ENCODE measurements around the gene SOCS1. TPM values are rescaled to one million over a fixed set of nuclear protein-coding genes. Genes with fewer than 3 reads are reported as not detected.

Gene SOCS1
- polyA plus RNA-seq, 2 of the 4 experiments (the other 2 are of a cell fraction) = 0.16 to 0.26 TPM

DNA sequence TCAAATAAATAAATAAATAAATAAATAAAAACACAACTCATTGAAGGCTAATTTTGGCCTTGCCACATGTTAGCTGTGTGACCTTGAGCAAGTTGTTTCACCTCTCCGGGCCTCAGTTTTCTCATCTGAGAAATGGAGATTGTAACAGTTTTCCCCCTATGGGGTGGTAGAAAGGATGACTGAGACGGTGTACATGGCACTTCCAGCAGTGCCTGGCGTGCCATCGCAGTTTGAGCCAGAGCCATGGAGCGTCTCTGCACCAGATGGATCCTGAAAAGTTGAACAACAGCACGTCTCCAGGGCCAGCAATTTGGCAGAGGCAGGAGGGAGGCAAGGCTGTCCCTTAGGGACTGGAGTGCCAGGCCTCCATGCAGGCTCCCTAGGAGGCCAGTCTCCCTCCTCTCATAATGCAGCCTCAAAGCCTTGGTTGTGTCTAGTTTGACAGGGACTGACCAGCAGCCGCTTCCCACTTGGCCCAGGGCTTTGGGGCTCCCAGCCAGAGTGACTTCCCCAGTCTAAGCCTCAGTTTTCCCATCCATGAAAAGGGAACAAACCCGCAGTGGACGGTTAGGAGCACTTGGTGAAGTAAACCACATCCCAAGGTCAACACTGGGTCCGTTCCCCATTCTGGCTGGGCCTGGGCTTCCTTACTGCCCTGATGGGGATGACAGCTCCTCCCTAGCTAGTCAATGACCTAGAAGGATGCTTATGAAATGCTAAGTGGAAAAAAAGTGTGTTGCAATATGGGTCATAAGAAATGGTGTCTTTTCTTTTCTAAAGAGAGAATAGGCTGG lies 19.3 kb downstream of the SOCS1 start (continued):
- TF ChIP-seq CTCF (IDR thresholded peaks at IDR 0.05) = no peak
- TF ChIP-seq ESRRA (IDR thresholded peaks at IDR 0.05; ENCODE audit: borderline replicate concordance, low read length) = no peak
- no peak for TF ChIP-seq ZSCAN20 (CRISPR knock-in tag; IDR thresholded peaks at IDR 0.05)
- TF ChIP-seq CBX2 (IDR thresholded peaks at IDR 0.05; ENCODE audit: borderline replicate concordance, low read depth) = no peak
- TF ChIP-seq CEBPB (IDR thresholded peaks at IDR 0.05) = no peak
- no peak for TF ChIP-seq HOXA7 (CRISPR knock-in tag; IDR thresholded peaks at IDR 0.05)
- no peak for TF ChIP-seq PBX3 (IDR thresholded peaks at IDR 0.05)

- Histone ChIP-seq H3K9me3 (no peaks in the 10 kb centered on the region), H3K27ac (no peak overlapping the region), H3K4me2 (no peak overlapping the region), H3K4me1 (no peaks in the 10 kb centered on the region), H3K4me3 (no peak overlapping the region)
- DNase-seq (ENCODE audit: low read depth in 1 of 2, low spot score in 1 of 2) = no peak
- TF ChIP-seq HOXA7 (CRISPR knock-in tag; IDR thresholded peaks at IDR 0.05) (no peak), MYC (IDR thresholded peaks at IDR 0.05; ENCODE audit: borderline replicate concordance, low read length) (no peak), NFE2L2 (conservative IDR thresholded peaks at IDR 0.05; ENCODE audit: low read length) (no peak), JUN (IDR thresholded peaks at IDR 0.05) (no peak), GATA3 (IDR thresholded peaks at IDR 0.05; ENCODE audit: borderline replicate concordance) (no peak), EP300 (IDR thresholded peaks at IDR 0.05) (no peak), FOSB (CRISPR knock-in tag; IDR thresholded peaks at IDR 0.05) (no peak), SREBF2 (IDR thresholded peaks at IDR 0.05) (no peak), BHLHE40 (IDR thresholded peaks at IDR 0.05; ENCODE audit: low read depth, low read length) (no peak), MAFK (IDR thresholded peaks at IDR 0.05; ENCODE audit: partially characterized antibody) (no peak), USF2 (IDR thresholded peaks at IDR 0.05) (no peak), TFCP2L1 (CRISPR knock-in tag; IDR thresholded peaks at IDR 0.05) (no peak), ZNF302 (CRISPR knock-in tag; IDR thresholded peaks at IDR 0.05) (no peak), RAD21 (conservative IDR thresholded peaks at IDR 0.05 in 1 of 2, IDR thresholded peaks at IDR 0.05 in 1 of 2) (no peak), HEYL (CRISPR knock-in tag; IDR thresholded peaks at IDR 0.05) (no peak), ZFP36 (IDR thresholded peaks at IDR 0.05; ENCODE audit: borderline replicate concordance, partially characterized antibody) (no peak)
- 80% methylated on average over 5 of the region's 5 CpGs for WGBS (ENCODE audit: missing lambda C conversion rate)
- ChIA-PET CTCF (interaction anchor here (2.1 kb wide), 1 partner anchor 21 kb away, joined by 13 read pairs; the partner anchor contains the start of gene SOCS1), POLR2A (interaction anchor here (0.6 kb wide), 1 partner anchor 111 kb away, joined by 4 read pairs; no protein-coding TSS in a partner anchor)
- ATAC-seq = no peak
- no peak for FAIRE-seq
Measured at GRCh38 chr16:11235703-11235991, 20.4 kb downstream of the SOCS1 start.
